NCI-H1105 treated with DMSO at 0.1 percent for 48 hours (cell line): ENCODE results near the gene GCC1.
A peak's percentile ranks its signal among the peaks of the same experiment; 100 is the strongest.
"Not testable (repeated sequence)": the region's sequence is repeated elsewhere in the genome, so short reads cannot be mapped to it uniquely, and the experiment has no call there.

Experiments used
- DNase-seq: peaks from one replicate; lab custom pipeline; 2025; lab: John Stamatoyannopoulos, UW

GCC1 gene

GRCh38 chr7:127589896-127590295 is 4.5 kb upstream of the GCC1 start:
- DNase-seq = no peak

- DNase-seq = peak; percentile 60
These were observed 3.5 kb upstream of the GCC1 start for GRCh38 chr7:127588697-127589482.

- DNase-seq = peak; percentile 69
These were observed 2.8 kb upstream of the GCC1 start, which contains the start of gene ARF5 for GRCh38 chr7:127588019-127588696. ARF5 (plus strand) TSS chr7:127588411; CDS start chr7:127588499, 88 bp downstream.

GRCh38 chr7:127587663-127588018 is 2.2 kb upstream of the GCC1 start:
- no peak for DNase-seq

- no peak for DNase-seq
These were observed 950 bp upstream of the GCC1 start for GRCh38 chr7:127586346-127586745.

GRCh38 chr7:127584648-127585043 is 750 bp downstream of the GCC1 start:
- no peak for DNase-seq

GRCh38 chr7:127582361-127582760 is 3.0 kb downstream of the GCC1 start:
- no peak for DNase-seq

- no peak for DNase-seq
These were observed 3.7 kb downstream of the GCC1 start for GRCh38 chr7:127581716-127582115.

GRCh38 chr7:127580612-127581011 is 4.8 kb downstream of the GCC1 start:
- no peak for DNase-seq

- DNase-seq = no peak
These were observed 6.6 kb downstream of the GCC1 start for GRCh38 chr7:127578711-127579275.

GRCh38 chr7:127578036-127578684 is 7.2 kb downstream of the GCC1 start:
- peak; percentile 24 for DNase-seq

- DNase-seq = no peak
These were observed 13.5 kb downstream of the GCC1 start for GRCh38 chr7:127571741-127572505.

- DNase-seq = not testable (repeated sequence)
These were observed 17.4 kb downstream of the GCC1 start for GRCh38 chr7:127568034-127568433.

- no peak for DNase-seq
These were observed 19.2 kb downstream of the GCC1 start for GRCh38 chr7:127566242-127566641.

GRCh38 chr7:127557803-127558202 is 27.6 kb downstream of the GCC1 start:
- no peak for DNase-seq

- no peak for DNase-seq
These were observed 29.0 kb downstream of the GCC1 start for GRCh38 chr7:127556404-127556803.

GRCh38 chr7:127551941-127552340 is 33.5 kb downstream of the GCC1 start:
- DNase-seq = no peak

- DNase-seq = no peak
These were observed 35.1 kb downstream of the GCC1 start for GRCh38 chr7:127550247-127550646.

- DNase-seq = no peak
These were observed 39.1 kb downstream of the GCC1 start for GRCh38 chr7:127546313-127546712.

- DNase-seq = no peak
These were observed 43.8 kb downstream of the GCC1 start for GRCh38 chr7:127541548-127541947.

- DNase-seq = not testable (repeated sequence)
These were observed 44.9 kb downstream of the GCC1 start for GRCh38 chr7:127540461-127540860.

GRCh38 chr7:127539116-127539515 is 46.3 kb downstream of the GCC1 start:
- DNase-seq = no peak
